Activated naive CD8-positive, alpha-beta T cell treated with anti-CD3 and anti-CD28 coated beads for 36 hours (primary cell): Measurements from ENCODE around the gene RXFP3. TPM values are rescaled to one million over a fixed set of nuclear protein-coding genes. Genes with fewer than 3 reads are reported as not detected.
"Not testable (repeated sequence)": the region's sequence is repeated elsewhere in the genome, so short reads cannot be mapped to it uniquely, and the experiment has no call there.

Experiments used
- DNase-seq: peaks from one replicate; pipeline ENCODE4 v3.0.0; 2021
- H3K27ac Mint-ChIP-seq: one replicate; pipeline ENCODE4 v1.8.0; 2022; ENCODE audit warnings: mild to moderate bottlenecking, moderate library complexity, mixed read lengths
- H3K27me3 Mint-ChIP-seq: one replicate; pipeline ENCODE4 v1.8.0; 2022; ENCODE audit warnings: mild to moderate bottlenecking, mixed read lengths
- H3K36me3 Mint-ChIP-seq: one replicate; pipeline ENCODE4 v1.8.0; 2021; ENCODE audit warnings: mild to moderate bottlenecking, mixed read lengths
- H3K4me1 Mint-ChIP-seq: one replicate; pipeline ENCODE4 v1.8.0; 2021; ENCODE audit warnings: mixed read lengths
- H3K4me3 Mint-ChIP-seq: one replicate; pipeline ENCODE4 v1.8.0; 2022; ENCODE audit warnings: mild to moderate bottlenecking, moderate library complexity, mixed read lengths
- H3K9me3 Mint-ChIP-seq: one replicate; pipeline ENCODE4 v1.8.0; 2022; ENCODE audit warnings: mixed read lengths
- total RNA-seq, 2 experiments: library from RNA; stranded (reverse); gene quantifications; one replicate each; pipeline ENCODE4 v1.2.3, GENCODE V29; 2021

Gene RXFP3, protein sequence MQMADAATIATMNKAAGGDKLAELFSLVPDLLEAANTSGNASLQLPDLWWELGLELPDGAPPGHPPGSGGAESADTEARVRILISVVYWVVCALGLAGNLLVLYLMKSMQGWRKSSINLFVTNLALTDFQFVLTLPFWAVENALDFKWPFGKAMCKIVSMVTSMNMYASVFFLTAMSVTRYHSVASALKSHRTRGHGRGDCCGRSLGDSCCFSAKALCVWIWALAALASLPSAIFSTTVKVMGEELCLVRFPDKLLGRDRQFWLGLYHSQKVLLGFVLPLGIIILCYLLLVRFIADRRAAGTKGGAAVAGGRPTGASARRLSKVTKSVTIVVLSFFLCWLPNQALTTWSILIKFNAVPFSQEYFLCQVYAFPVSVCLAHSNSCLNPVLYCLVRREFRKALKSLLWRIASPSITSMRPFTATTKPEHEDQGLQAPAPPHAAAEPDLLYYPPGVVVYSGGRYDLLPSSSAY
- not detected for total RNA-seq

DNA sequence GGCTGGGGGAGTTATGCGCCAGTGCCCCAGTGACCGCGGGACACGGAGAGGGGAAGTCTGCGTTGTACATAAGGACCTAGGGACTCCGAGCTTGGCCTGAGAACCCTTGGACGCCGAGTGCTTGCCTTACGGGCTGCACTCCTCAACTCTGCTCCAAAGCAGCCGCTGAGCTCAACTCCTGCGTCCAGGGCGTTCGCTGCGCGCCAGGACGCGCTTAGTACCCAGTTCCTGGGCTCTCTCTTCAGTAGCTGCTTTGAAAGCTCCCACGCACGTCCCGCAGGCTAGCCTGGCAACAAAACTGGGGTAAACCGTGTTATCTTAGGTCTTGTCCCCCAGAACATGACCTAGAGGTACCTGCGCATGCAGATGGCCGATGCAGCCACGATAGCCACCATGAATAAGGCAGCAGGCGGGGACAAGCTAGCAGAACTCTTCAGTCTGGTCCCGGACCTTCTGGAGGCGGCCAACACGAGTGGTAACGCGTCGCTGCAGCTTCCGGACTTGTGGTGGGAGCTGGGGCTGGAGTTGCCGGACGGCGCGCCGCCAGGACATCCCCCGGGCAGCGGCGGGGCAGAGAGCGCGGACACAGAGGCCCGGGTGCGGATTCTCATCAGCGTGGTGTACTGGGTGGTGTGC lies at the start of gene RXFP3:
RXFP3 (plus strand) TSS at position 6 of the 636 bp plus-strand sequence; CDS start at position 361, 355 bp downstream.
- no peak for DNase-seq
- Mint-ChIP-seq H3K4me3 (no peak within 1 kb of the TSS), H3K36me3 (no peaks in the 10 kb centered on the region), H3K4me1 (peaks cover 9% of the 10 kb centered on the region), H3K27me3 (peaks cover 68% of the 10 kb centered on the region), H3K27ac (no peak within 1 kb of the TSS), H3K9me3 (no peaks in the 10 kb centered on the region)

- Mint-ChIP-seq H3K4me3 (no peak overlapping the region), H3K36me3 (no peaks in the 10 kb centered on the region), H3K27me3 (peaks cover 36% of the 10 kb centered on the region), H3K27ac (no peak overlapping the region), H3K4me1 (peaks cover 6% of the 10 kb centered on the region), H3K9me3 (no peaks in the 10 kb centered on the region)
- DNase-seq, result no peak
Measured at GRCh38 chr5:33887268-33887667, 48.9 kb upstream of the RXFP3 start.

DNA sequence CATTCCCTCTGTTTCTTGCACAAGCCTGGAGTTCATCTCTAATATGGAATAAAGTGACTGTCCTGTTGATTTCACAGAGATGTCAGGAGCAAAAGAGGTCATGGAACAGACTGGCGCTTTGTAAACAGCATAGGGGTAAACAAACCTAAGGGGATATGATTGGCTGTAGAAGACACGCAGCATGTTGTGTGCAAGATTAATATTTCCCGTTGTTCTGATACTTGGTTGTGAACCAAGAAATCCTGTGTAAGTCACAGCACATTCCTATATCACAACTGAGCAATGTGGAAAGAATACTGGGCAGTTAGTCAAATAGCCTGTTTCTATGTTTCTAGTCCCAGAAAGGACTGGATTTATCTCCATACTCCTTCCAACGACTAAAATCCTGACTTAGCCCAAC lies 47.6 kb upstream of the RXFP3 start:
- peaks cover 8% of the 10 kb centered on the region for H3K4me1 Mint-ChIP-seq
- H3K27me3 Mint-ChIP-seq, result peaks cover 45% of the 10 kb centered on the region
- no peaks in the 10 kb centered on the region for H3K9me3 Mint-ChIP-seq
- DNase-seq, result no peak
- no peak overlapping the region for H3K4me3 Mint-ChIP-seq
- no peaks in the 10 kb centered on the region for H3K36me3 Mint-ChIP-seq
- H3K27ac Mint-ChIP-seq, result no peak overlapping the region

DNA sequence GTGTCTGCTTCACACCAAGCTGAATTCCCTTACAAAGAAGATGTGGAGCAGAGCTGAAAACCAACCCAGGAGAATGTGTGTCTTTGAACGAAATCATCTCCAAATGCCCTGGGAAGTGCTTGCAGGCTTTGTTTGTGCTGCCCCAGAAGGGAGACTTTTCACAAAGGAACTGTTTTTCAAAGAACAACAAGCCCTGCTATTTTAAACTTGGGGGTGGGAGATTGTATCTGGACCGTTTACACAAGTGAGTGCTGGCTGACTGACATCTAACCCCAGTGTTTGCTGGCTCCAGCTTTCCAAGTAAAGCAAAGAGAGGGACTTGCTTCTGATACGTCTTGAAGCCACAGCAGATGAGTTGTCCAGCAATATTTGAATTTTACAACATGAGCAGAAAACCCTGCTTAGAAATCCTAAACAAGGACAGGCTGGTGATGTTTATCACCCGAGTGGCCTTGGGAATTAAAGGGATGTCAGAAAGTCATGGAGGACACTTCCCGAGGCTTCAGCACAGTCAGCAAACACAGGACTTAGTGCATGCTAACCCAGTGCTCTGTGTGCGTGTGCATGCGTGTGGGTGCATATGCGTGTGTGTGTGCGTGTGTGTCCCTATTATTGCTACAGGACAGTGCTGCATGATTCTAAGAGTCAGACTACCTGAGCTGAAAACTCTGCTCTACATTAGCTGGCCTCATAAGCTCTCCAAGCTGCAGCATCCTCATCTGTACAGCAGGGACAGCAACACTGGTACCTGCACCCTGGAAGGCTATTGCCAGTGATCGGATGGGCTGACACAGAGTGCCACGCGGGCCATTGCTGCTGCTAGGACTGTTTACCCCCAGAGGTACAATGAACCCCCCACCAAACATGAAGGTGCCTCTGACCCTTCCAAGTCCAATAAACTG lies 45.8 kb upstream of the RXFP3 start:
- Mint-ChIP-seq H3K9me3 (no peaks in the 10 kb centered on the region), H3K27ac (no peak overlapping the region), H3K4me3 (no peak overlapping the region), H3K4me1 (peaks cover 8% of the 10 kb centered on the region), H3K27me3 (peaks cover 53% of the 10 kb centered on the region), H3K36me3 (no peaks in the 10 kb centered on the region)
- DNase-seq, result no peak

GRCh38 chr5:33891446-33891787 lies 44.8 kb upstream of the RXFP3 start:
- peaks cover 53% of the 10 kb centered on the region for H3K27me3 Mint-ChIP-seq

GRCh38 chr5:33891788-33892619 lies 44.2 kb upstream of the RXFP3 start, which contains the start of gene ADAMTS12:
ADAMTS12 (minus strand) TSS chr5:33891990; CDS start chr5:33891856, 134 bp downstream.
- peaks cover 53% of the 10 kb centered on the region for H3K27me3 Mint-ChIP-seq
- peaks cover 8% of the 10 kb centered on the region for H3K4me1 Mint-ChIP-seq
- H3K36me3 Mint-ChIP-seq, result no peaks in the 10 kb centered on the region
- peak within 1 kb of the TSS; percentile 48 for H3K4me3 Mint-ChIP-seq
- H3K9me3 Mint-ChIP-seq, result no peaks in the 10 kb centered on the region
- DNase-seq, result no peak
- no peak within 1 kb of the TSS for H3K27ac Mint-ChIP-seq

More at GRCh38 chr5:33891446-33891787, 44.8 kb upstream of the RXFP3 start:
- H3K4me3 Mint-ChIP-seq, result peak overlapping the region; percentile 39
- no peaks in the 10 kb centered on the region for H3K9me3 Mint-ChIP-seq
- H3K36me3 Mint-ChIP-seq, result no peaks in the 10 kb centered on the region
- peaks cover 8% of the 10 kb centered on the region for H3K4me1 Mint-ChIP-seq
- H3K27ac Mint-ChIP-seq, result no peak overlapping the region
- no peak for DNase-seq

- H3K27me3 Mint-ChIP-seq, result peaks cover 53% of the 10 kb centered on the region
- H3K27ac Mint-ChIP-seq, result no peak overlapping the region
- no peak for DNase-seq
- peak overlapping the region; percentile 48 for H3K4me3 Mint-ChIP-seq
- H3K4me1 Mint-ChIP-seq, result peaks cover 8% of the 10 kb centered on the region
- H3K9me3 Mint-ChIP-seq, result no peaks in the 10 kb centered on the region
- H3K36me3 Mint-ChIP-seq, result no peaks in the 10 kb centered on the region
Measured at GRCh38 chr5:33892620-33893137, 43.5 kb upstream of the RXFP3 start.

GRCh38 chr5:33894566-33894965 lies 41.6 kb upstream of the RXFP3 start:
- Mint-ChIP-seq H3K27me3 (peaks cover 38% of the 10 kb centered on the region), H3K36me3 (no peaks in the 10 kb centered on the region), H3K4me1 (peaks cover 11% of the 10 kb centered on the region), H3K4me3 (no peak overlapping the region), H3K27ac (no peak overlapping the region), H3K9me3 (no peaks in the 10 kb centered on the region)
- DNase-seq, result no peak

DNA sequence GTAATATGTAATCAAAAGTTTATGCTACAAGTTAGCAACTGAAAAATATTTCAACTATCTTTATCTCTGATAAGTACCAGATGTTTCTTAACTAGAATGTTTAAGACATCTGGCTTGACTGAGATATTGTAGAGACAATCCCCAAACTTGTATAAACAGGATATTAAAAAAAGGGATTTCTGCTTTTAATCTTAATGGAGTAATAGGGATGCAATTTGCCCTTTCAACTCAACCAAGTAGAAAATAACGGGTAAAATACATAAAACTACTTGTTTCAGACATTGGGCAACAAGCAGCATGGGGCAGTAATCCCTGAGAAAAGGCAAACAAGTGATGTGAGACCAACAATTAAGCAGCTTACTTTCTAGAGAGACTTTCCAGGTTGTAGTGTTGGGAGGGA lies 35.0 kb upstream of the RXFP3 start:
- Mint-ChIP-seq H3K4me1 (peaks cover 3% of the 10 kb centered on the region), H3K27ac (no peak overlapping the region), H3K9me3 (peaks cover 17% of the 10 kb centered on the region), H3K4me3 (no peak overlapping the region), H3K27me3 (no peaks in the 10 kb centered on the region), H3K36me3 (no peaks in the 10 kb centered on the region)
- DNase-seq, result no peak

DNA sequence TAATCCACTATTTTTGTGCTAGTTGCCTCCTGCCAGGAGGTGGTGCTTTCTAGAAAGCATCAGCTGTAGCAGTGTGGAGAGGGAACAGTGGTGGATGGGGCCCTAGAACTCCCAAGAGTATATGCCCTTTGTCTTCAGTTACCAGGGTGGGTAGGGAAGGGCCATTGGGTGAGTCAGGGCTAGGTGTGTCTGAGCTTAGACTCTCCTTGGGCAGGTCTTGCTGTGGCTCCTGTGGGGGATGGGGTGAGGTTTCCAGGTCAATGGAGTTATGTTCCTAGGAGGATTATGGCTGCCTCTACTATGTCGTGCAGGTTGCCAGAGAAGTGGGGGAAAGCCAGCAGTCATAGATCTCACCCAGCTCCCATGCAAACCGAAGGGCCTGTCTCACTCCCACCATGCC lies 33.1 kb upstream of the RXFP3 start:
- H3K27ac Mint-ChIP-seq, result no peak overlapping the region
- no peaks in the 10 kb centered on the region for H3K36me3 Mint-ChIP-seq
- H3K4me3 Mint-ChIP-seq, result no peak overlapping the region
- H3K4me1 Mint-ChIP-seq, result peaks cover 3% of the 10 kb centered on the region
- no peak for DNase-seq
- H3K9me3 Mint-ChIP-seq, result peaks cover 33% of the 10 kb centered on the region
- H3K27me3 Mint-ChIP-seq, result no peaks in the 10 kb centered on the region

GRCh38 chr5:33905381-33905780 lies 30.8 kb upstream of the RXFP3 start:
- peaks cover 34% of the 10 kb centered on the region for H3K9me3 Mint-ChIP-seq
- H3K27ac Mint-ChIP-seq, result no peak overlapping the region
- no peaks in the 10 kb centered on the region for H3K27me3 Mint-ChIP-seq
- H3K36me3 Mint-ChIP-seq, result no peaks in the 10 kb centered on the region
- DNase-seq, result no peak
- no peaks in the 10 kb centered on the region for H3K4me1 Mint-ChIP-seq
- no peak overlapping the region for H3K4me3 Mint-ChIP-seq

- not testable (repeated sequence) for H3K27me3 Mint-ChIP-seq, H3K4me3 Mint-ChIP-seq, DNase-seq, H3K27ac Mint-ChIP-seq, H3K4me1 Mint-ChIP-seq, H3K36me3 Mint-ChIP-seq
- H3K9me3 Mint-ChIP-seq, result peaks cover 34% of the 10 kb centered on the region
Measured at GRCh38 chr5:33906248-33906647, 29.9 kb upstream of the RXFP3 start.

- not testable (repeated sequence) for H3K36me3 Mint-ChIP-seq, H3K4me1 Mint-ChIP-seq, H3K27me3 Mint-ChIP-seq, H3K4me3 Mint-ChIP-seq, DNase-seq, H3K27ac Mint-ChIP-seq
- peaks cover 32% of the 10 kb centered on the region for H3K9me3 Mint-ChIP-seq
Measured at GRCh38 chr5:33914844-33915243, 21.3 kb upstream of the RXFP3 start.

DNA sequence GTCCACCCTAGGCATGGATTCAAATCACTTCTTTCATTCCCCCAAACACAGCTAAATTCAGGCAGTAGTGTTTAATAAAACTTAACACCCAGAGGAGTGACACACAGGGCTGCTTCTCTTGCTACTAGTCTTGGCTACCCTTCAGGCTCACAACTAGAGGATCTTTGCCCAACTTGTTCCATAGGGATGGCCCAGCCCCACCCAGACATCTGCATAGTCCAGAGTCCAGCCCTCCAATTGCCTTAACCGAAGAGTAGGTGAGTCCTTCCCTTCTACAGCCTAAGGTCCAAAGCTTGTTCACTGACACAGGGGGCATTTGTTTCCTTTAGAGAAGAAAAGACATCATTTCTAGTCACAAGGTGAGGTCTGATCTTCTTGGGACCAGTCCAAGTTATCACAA lies 15.2 kb upstream of the RXFP3 start:
- no peak for DNase-seq
- H3K36me3 Mint-ChIP-seq, result no peaks in the 10 kb centered on the region
- H3K4me1 Mint-ChIP-seq, result no peaks in the 10 kb centered on the region
- peaks cover 4% of the 10 kb centered on the region for H3K27me3 Mint-ChIP-seq
- H3K4me3 Mint-ChIP-seq, result no peak overlapping the region
- no peak overlapping the region for H3K27ac Mint-ChIP-seq
- peaks cover 23% of the 10 kb centered on the region for H3K9me3 Mint-ChIP-seq
